Lower leg skin (tissue), 4 donors: ENCODE data around the gene PRC1. TPM values are rescaled to one million over a fixed set of nuclear protein-coding genes. Genes with fewer than 3 reads are reported as not detected.

ENCODE experiments used
- DNase-seq, 2 donors: peaks; one replicate each; pipeline ENCODE4 v3.0.0-alpha.2; 2019; ENCODE audit warnings: low spot score in 2 of 2
- H3K4me3 ChIP-seq: fragments of 200-600 bp; sonication (generic); 2 replicates; pipeline ENCODE4 v1.5.1; 2017; ENCODE audit warnings: mild to moderate bottlenecking, low read depth; ENCODE audit not compliant: poor library complexity, severe bottlenecking
- POLR2A ChIP-seq, 2 donors: fragments of 450-650 bp; IDR thresholded peaks; one replicate each; pipeline ENCODE4 v1.6.1; 2016 to 2017; ENCODE audit warnings: antibody characterized with exemption in 2 of 2, mild to moderate bottlenecking in 1 of 2, moderate library complexity in 1 of 2
- WGBS, 2 donors: methylation state at CpG; one replicate each; pipeline ENCODE4 v1.1.5; 2018; 5-methylcytosine and 5-hydroxymethylcytosine counted together
- intact Hi-C: fragments of 100-400 bp; cut with DNase I; formaldehyde crosslinking; loops from one replicate; pipeline ENCODE4 v1.15.0; 2023; ENCODE audit warnings: low total_unique reads
- total RNA-seq, 4 donors: library from RNA; depleted of rRNA; stranded (reverse); fragments of >200 nt; gene quantifications; one replicate each; pipeline ENCODE4 v1.1.0, GENCODE V29; 2016
- TF ChIP-seq, protein P1 (sequence below), 3 donors: fragments of 450-650 bp; IDR thresholded peaks; one replicate each; pipeline ENCODE4 v1.5.1; 2016; ENCODE audit warnings: antibody characterized with exemption in 3 of 3, mild to moderate bottlenecking in 3 of 3, moderate library complexity in 2 of 3

Gene PRC1
- total RNA-seq, 4 donors from 2014 or later = 16.3 to 24.4 (median 19.5) TPM

DNA sequence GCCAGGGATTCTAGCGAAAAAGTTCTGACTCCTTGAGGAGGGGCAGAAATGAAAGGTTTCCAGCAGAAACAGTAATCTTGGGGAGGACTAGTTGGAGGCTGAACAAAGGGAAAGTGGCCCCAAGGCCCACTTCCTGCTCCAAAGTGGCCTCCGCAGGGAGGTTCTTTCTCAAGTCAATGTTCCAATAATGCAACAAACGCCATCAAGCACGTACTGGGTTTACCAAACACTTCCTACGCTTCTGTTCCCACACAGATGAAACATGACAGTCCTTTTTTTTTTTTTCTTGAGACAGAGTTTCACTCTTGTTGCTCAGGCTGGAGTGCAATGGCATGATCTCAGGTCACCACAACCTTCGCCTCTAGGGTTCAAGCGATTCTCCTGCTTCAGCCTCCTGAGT, 49.2 kb downstream of the PRC1 start:
- no peak for TF ChIP-seq POLR2A (IDR thresholded peaks at IDR 0.05)
- TF ChIP-seq, protein P1, sequence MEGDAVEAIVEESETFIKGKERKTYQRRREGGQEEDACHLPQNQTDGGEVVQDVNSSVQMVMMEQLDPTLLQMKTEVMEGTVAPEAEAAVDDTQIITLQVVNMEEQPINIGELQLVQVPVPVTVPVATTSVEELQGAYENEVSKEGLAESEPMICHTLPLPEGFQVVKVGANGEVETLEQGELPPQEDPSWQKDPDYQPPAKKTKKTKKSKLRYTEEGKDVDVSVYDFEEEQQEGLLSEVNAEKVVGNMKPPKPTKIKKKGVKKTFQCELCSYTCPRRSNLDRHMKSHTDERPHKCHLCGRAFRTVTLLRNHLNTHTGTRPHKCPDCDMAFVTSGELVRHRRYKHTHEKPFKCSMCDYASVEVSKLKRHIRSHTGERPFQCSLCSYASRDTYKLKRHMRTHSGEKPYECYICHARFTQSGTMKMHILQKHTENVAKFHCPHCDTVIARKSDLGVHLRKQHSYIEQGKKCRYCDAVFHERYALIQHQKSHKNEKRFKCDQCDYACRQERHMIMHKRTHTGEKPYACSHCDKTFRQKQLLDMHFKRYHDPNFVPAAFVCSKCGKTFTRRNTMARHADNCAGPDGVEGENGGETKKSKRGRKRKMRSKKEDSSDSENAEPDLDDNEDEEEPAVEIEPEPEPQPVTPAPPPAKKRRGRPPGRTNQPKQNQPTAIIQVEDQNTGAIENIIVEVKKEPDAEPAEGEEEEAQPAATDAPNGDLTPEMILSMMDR (IDR thresholded peaks at IDR 0.05) = no peak
- intact Hi-C loops = no loop called here
- no peak for DNase-seq
- no peak overlapping the region for H3K4me3 ChIP-seq
- 94% methylated on average over 7 of the region's 7 CpGs for WGBS, 2 donors

DNA sequence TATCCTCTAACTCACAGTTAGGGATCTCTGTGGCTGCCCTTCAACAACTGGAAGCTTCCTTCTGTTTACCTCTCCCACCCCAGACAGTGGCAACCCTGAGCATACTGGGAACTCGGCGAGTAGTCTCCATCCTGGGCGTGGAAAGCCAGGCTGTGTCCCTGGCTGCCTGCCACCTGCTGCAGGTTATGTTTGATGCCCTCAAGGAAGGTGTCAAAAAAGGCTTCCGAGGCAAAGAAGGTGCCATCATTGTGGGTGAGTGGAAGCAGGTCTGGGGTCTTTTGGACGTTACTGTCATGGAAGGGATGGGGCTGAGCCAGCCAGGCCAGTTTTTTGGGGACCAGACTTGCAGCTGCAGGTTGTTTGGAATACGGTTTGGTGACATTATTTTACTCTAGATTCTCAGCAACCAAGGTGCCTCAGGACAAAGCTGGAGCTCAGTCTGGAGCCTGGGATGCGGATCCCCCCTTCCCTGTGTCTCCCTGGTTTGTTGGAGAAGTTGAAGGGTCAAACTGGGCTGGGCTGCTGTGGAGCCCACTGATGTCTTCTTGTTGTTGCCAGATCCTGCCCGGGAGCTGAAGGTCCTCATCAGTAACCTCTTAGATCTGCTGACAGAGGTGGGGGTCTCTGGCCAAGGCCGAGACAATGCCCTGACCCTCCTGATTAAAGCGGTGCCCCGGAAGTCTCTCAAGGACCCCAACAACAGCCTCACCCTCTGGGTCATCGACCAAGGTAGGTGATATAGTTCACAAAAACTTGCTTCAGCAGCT, 51.8 kb downstream of the PRC1 start:
- H3K4me3 ChIP-seq = no peak overlapping the region
- WGBS, 2 donors = 83 to 87% methylated on average over 12 of the region's 12 CpGs
- intact Hi-C loops = no loop called here
- no peak for TF ChIP-seq POLR2A (IDR thresholded peaks at IDR 0.05)
- TF ChIP-seq, protein P1 (IDR thresholded peaks at IDR 0.05) = no peak
- no peak for DNase-seq

- WGBS, 2 donors = 97 to 100% methylated on average over 4 of the region's 4 CpGs
- no peak for DNase-seq
- TF ChIP-seq, protein P1 (IDR thresholded peaks at IDR 0.05) = no peak
- TF ChIP-seq POLR2A (IDR thresholded peaks at IDR 0.05) = no peak
- intact Hi-C loops = no loop called here
- no peak overlapping the region for H3K4me3 ChIP-seq
Observed at GRCh38 chr15:90941038-90941437, 53.3 kb downstream of the PRC1 start.

DNA sequence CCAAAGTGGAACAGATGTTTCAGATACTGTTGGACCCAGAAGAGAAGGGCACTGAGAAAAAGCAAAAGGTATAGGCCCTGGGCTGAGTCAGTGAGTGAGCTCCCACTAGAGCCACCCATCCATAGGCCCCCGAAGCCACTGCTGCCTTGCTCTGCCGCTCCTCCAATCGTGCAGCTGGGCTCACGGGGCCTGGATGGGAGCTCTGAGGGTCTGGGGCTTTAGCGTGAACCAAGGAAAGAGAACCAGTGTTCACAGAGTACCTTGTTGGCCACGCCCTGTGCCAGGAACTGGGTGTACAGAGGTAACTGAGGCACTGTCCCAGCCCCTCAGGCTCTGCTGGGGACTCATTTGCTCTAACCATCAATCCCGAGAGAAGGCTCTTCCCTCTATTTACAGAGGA, 54.6 kb downstream of the PRC1 start:
- no peak for TF ChIP-seq POLR2A (IDR thresholded peaks at IDR 0.05)
- TF ChIP-seq, protein P1 (IDR thresholded peaks at IDR 0.05) = no peak
- WGBS, 2 donors = 85 to 100% methylated on average over 6 to 7 of the region's 7 CpGs
- intact Hi-C loops = no loop called here
- no peak for DNase-seq
- H3K4me3 ChIP-seq = no peak overlapping the region

- intact Hi-C loops = no loop called here
- no peak overlapping the region for H3K4me3 ChIP-seq
- TF ChIP-seq, protein P1 (IDR thresholded peaks at IDR 0.05) = no peak
- TF ChIP-seq POLR2A (IDR thresholded peaks at IDR 0.05) = no peak
- no peak for DNase-seq
- WGBS, 2 donors = 90 to 94% methylated on average over 5 of the region's 5 CpGs
Observed at GRCh38 chr15:90938261-90938660, 56.1 kb downstream of the PRC1 start.

DNA sequence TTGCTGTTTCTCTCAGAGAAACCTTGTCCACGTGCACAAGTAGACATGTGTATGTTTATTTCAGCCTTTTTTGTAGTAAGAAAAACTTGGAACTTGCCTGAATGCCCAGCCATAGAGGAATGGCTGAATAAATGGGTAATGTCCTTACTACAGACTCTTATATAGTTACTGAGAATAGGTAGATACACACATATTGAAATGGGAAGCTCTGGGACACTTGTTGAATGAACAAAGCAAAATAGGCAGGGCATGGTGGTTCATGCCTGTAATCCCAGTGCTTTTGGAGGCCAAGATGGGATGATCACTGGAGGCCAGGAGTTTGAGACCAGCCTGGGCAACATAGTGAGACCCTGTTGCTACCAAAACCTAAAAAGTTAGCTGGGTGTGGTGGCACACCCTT, 57.5 kb downstream of the PRC1 start:
- TF ChIP-seq POLR2A (IDR thresholded peaks at IDR 0.05) = no peak
- TF ChIP-seq, protein P1 (IDR thresholded peaks at IDR 0.05) = no peak
- DNase-seq = no peak
- intact Hi-C loops = no loop called here
- H3K4me3 ChIP-seq = no peak overlapping the region
- WGBS, 2 donors = 83 to 86% methylated on average over 1 of the region's 1 CpG
